ENCODE measurements around the gene LGR5. TPM values are rescaled to one million over a fixed set of nuclear protein-coding genes. Genes with fewer than 3 reads are reported as not detected.

Gene LGR5
- total RNA-seq, 1 experiment from 2014 or later: not detected

DNA sequence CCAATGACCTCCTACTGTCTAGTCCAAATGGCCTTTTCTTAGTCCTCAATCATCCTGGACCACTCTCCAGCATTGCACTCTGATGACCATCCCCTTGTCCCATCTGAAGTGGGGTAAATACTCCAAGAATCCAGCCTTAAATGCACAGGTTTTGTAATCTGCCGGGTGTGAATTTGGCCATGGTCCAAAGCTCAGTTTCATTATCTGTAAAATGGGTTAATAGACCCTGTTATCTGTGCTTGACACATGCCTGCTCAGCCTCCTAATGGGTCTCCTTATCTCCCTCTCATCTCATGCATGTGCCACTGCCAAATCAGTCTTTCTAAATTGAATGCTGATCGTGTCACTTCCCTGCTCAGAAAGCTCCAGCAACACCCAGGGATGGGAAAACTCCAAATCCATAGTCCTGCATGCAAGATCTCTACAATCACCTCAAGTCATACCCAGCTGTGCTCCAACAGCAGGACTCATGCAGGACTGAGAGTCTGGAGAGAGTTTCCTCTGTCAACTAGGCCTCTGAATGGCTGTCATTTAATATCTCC lies 22.3 kb downstream of the LGR5 start:
- Histone ChIP-seq H3K27me3 (ENCODE audit: insufficient read depth, low read length) (no peaks in the 10 kb centered on the region), H3K27ac (ENCODE audit: low read depth, low read length) (no peak overlapping the region), H4K20me1 (ENCODE audit: insufficient read depth) (no peaks in the 10 kb centered on the region), H3K4me1 (ENCODE audit: control insufficient read depth in 1 of 2, insufficient read depth in 2 of 2, low read length in 2 of 2) (no peaks in the 10 kb centered on the region), H3K4me2 (ENCODE audit: low read length) (no peak overlapping the region), H3K79me2 (ENCODE audit: insufficient read depth, low read length) (no peaks in the 10 kb centered on the region), H2AFZ (ENCODE audit: low read depth, low read length, poor library complexity, severe bottlenecking) (no peak overlapping the region), H3K9ac (ENCODE audit: low read length) (no peak overlapping the region), H3K9me3 (ENCODE audit: control insufficient read depth in 1 of 2, insufficient read depth in 1 of 2, low read depth in 1 of 2, low read length in 2 of 2) (no peaks in the 10 kb centered on the region), H3K9me2 (ENCODE audit: insufficient read depth) (no peaks in the 10 kb centered on the region), H3K36me3 (ENCODE audit: control insufficient read depth in 1 of 2, insufficient read depth in 2 of 2, low read length in 2 of 2) (no peaks in the 10 kb centered on the region), H3K4me3 (replicated peaks in 1 of 2; ENCODE audit: low read depth in 1 of 2, low read length in 2 of 2) (no peak overlapping the region)
- DNase-seq (ENCODE audit: low read depth, low spot score) (no peak), ATAC-seq (no peak)
- TF ChIP-seq RAD21 (IDR thresholded peaks at IDR 0.05; ENCODE audit: low read depth) (no peak), EGR1 (IDR thresholded peaks at IDR 0.05; ENCODE audit: low read depth) (no peak), SIN3A (IDR thresholded peaks at IDR 0.05; ENCODE audit: low read depth) (no peak), EZH2phosphoT487 (IDR thresholded peaks at IDR 0.05; ENCODE audit: borderline replicate concordance) (no peak), YY1 (IDR thresholded peaks at IDR 0.05; ENCODE audit: extremely low read depth, insufficient replicate concordance, low read depth, low read length) (no peak)
- POLR2A ChIA-PET: no interaction called here
- CTCF ChIA-PET: no interaction called here
- no TSS peak for BruUV-seq (replicated peaks)
- intact Hi-C loops (cut with micrococcal nuclease): no loop called here
- RAD21 ChIA-PET (ENCODE audit: low non-redundant PET in 1 of 2, low total read pairs in 2 of 2, uncharacterized antibody in 2 of 2, unreplicated experiment in 2 of 2): no interaction called here

DNA sequence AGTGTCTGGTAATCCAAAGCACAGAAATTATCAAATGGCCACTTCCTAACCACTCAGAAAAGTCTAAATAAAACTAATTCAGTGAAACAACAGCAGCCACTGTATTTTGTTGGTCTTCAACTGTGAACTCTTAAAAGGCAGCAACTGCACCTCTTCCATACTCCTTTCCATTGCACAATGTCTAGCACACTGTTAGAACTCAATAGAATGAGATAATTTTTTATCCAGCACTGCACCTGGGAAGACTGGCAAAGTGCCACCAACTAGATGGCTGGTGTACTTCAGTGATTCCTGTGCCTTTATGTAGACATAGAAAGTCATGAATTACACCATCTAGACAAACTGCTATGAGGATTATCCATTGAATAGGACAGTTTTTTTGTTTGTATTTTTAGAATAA lies 26.2 kb downstream of the LGR5 start:
- Histone ChIP-seq H3K4me3 (replicated peaks in 1 of 2; ENCODE audit: low read depth in 1 of 2, low read length in 2 of 2) (no peak overlapping the region), H3K9ac (ENCODE audit: low read length) (no peak overlapping the region), H3K36me3 (ENCODE audit: control insufficient read depth in 1 of 2, insufficient read depth in 2 of 2, low read length in 2 of 2) (no peaks in the 10 kb centered on the region), H3K79me2 (ENCODE audit: insufficient read depth, low read length) (no peaks in the 10 kb centered on the region), H2AFZ (ENCODE audit: low read depth, low read length, poor library complexity, severe bottlenecking) (no peak overlapping the region), H3K4me1 (ENCODE audit: control insufficient read depth in 1 of 2, insufficient read depth in 2 of 2, low read length in 2 of 2) (peaks cover 7 to 18% of the 10 kb centered on the region in 2 experiments), H3K4me2 (ENCODE audit: low read length) (no peak overlapping the region), H3K9me3 (ENCODE audit: control insufficient read depth in 1 of 2, insufficient read depth in 1 of 2, low read depth in 1 of 2, low read length in 2 of 2) (no peaks in the 10 kb centered on the region), H3K27ac (ENCODE audit: low read depth, low read length) (no peak overlapping the region), H4K20me1 (ENCODE audit: insufficient read depth) (no peaks in the 10 kb centered on the region), H3K9me2 (ENCODE audit: insufficient read depth) (no peaks in the 10 kb centered on the region), H3K27me3 (ENCODE audit: insufficient read depth, low read length) (no peaks in the 10 kb centered on the region)
- CTCF ChIA-PET: no interaction called here
- no TSS peak for BruUV-seq (replicated peaks)
- ATAC-seq: no peak
- POLR2A ChIA-PET: no interaction called here
- DNase-seq (ENCODE audit: low read depth, low spot score): no peak
- intact Hi-C loops (cut with micrococcal nuclease): no loop called here
- RAD21 ChIA-PET (ENCODE audit: low non-redundant PET in 1 of 2, low total read pairs in 2 of 2, uncharacterized antibody in 2 of 2, unreplicated experiment in 2 of 2): no interaction called here
- TF ChIP-seq YY1 (IDR thresholded peaks at IDR 0.05; ENCODE audit: extremely low read depth, insufficient replicate concordance, low read depth, low read length) (no peak), CEBPB (IDR thresholded peaks at IDR 0.05; ENCODE audit: low read depth) (no peak), CBX3 (IDR thresholded peaks at IDR 0.05; ENCODE audit: low read depth) (no peak), TCF7L2 (IDR thresholded peaks at IDR 0.05; ENCODE audit: borderline replicate concordance, extremely low read depth, insufficient read depth, insufficient read length) (no peak), EZH2 (IDR thresholded peaks at IDR 0.05) (no peak), FOSL1 (IDR thresholded peaks at IDR 0.05; ENCODE audit: low read depth) (no peak), JUND (IDR thresholded peaks at IDR 0.05) (no peak), POLR2AphosphoS5 (IDR thresholded peaks at IDR 0.05; ENCODE audit: low read depth, low read length) (no peak)
- TF ChIP-seq, protein P1, sequence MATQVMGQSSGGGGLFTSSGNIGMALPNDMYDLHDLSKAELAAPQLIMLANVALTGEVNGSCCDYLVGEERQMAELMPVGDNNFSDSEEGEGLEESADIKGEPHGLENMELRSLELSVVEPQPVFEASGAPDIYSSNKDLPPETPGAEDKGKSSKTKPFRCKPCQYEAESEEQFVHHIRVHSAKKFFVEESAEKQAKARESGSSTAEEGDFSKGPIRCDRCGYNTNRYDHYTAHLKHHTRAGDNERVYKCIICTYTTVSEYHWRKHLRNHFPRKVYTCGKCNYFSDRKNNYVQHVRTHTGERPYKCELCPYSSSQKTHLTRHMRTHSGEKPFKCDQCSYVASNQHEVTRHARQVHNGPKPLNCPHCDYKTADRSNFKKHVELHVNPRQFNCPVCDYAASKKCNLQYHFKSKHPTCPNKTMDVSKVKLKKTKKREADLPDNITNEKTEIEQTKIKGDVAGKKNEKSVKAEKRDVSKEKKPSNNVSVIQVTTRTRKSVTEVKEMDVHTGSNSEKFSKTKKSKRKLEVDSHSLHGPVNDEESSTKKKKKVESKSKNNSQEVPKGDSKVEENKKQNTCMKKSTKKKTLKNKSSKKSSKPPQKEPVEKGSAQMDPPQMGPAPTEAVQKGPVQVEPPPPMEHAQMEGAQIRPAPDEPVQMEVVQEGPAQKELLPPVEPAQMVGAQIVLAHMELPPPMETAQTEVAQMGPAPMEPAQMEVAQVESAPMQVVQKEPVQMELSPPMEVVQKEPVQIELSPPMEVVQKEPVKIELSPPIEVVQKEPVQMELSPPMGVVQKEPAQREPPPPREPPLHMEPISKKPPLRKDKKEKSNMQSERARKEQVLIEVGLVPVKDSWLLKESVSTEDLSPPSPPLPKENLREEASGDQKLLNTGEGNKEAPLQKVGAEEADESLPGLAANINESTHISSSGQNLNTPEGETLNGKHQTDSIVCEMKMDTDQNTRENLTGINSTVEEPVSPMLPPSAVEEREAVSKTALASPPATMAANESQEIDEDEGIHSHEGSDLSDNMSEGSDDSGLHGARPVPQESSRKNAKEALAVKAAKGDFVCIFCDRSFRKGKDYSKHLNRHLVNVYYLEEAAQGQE (IDR thresholded peaks at IDR 0.05; ENCODE audit: low read depth): no peak
- TF ChIP-seq, protein P2, sequence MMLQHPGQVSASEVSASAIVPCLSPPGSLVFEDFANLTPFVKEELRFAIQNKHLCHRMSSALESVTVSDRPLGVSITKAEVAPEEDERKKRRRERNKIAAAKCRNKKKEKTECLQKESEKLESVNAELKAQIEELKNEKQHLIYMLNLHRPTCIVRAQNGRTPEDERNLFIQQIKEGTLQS (IDR thresholded peaks at IDR 0.05): no peak
- TF ChIP-seq, protein P3, sequence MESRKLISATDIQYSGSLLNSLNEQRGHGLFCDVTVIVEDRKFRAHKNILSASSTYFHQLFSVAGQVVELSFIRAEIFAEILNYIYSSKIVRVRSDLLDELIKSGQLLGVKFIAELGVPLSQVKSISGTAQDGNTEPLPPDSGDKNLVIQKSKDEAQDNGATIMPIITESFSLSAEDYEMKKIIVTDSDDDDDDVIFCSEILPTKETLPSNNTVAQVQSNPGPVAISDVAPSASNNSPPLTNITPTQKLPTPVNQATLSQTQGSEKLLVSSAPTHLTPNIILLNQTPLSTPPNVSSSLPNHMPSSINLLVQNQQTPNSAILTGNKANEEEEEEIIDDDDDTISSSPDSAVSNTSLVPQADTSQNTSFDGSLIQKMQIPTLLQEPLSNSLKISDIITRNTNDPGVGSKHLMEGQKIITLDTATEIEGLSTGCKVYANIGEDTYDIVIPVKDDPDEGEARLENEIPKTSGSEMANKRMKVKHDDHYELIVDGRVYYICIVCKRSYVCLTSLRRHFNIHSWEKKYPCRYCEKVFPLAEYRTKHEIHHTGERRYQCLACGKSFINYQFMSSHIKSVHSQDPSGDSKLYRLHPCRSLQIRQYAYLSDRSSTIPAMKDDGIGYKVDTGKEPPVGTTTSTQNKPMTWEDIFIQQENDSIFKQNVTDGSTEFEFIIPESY (IDR thresholded peaks at IDR 0.05; ENCODE audit: extremely low read depth, insufficient replicate concordance, low read length): no peak
